Memory B cell (primary cell): ENCODE results near the gene MT1G.

ENCODE experiments used
- ATAC-seq: fragments of 150-1000 bp; cut with Tn5 transposase; 2 replicates; pipeline ENCODE4 v1.10.0; 2021; ENCODE audit warnings: low read depth, mild to moderate bottlenecking, moderate library complexity
- DNase-seq, 2 donors: peaks; one replicate each; pipeline ENCODE4 v3.0.0; 2022; ENCODE audit warnings: low spot score in 2 of 2
- H3K27ac Mint-ChIP-seq: one replicate; pipeline ENCODE4 v1.8.0; 2022; ENCODE audit warnings: mild to moderate bottlenecking, moderate library complexity, mixed read lengths
- H3K27me3 Mint-ChIP-seq: one replicate; pipeline ENCODE4 v1.8.0; 2022; ENCODE audit warnings: mixed read lengths
- H3K36me3 Mint-ChIP-seq: one replicate; pipeline ENCODE4 v1.8.0; 2022; ENCODE audit warnings: mild to moderate bottlenecking, mixed read lengths
- H3K4me1 Mint-ChIP-seq: one replicate; pipeline ENCODE4 v1.8.0; 2022; ENCODE audit warnings: mixed read lengths
- H3K4me3 Mint-ChIP-seq: one replicate; pipeline ENCODE4 v1.8.0; 2022; ENCODE audit warnings: mild to moderate bottlenecking, moderate library complexity, mixed read lengths
- H3K9me3 Mint-ChIP-seq: one replicate; pipeline ENCODE4 v1.8.0; 2022; ENCODE audit warnings: mixed read lengths

MT1G gene

GRCh38 chr16:56620339-56620897, 47.4 kb downstream of the MT1G start:
- H3K27ac Mint-ChIP-seq, result no peak overlapping the region
- H3K4me3 Mint-ChIP-seq, result no peak overlapping the region
- no peaks in the 10 kb centered on the region for H3K9me3 Mint-ChIP-seq
- ATAC-seq (no peak), DNase-seq (no peak)
- peaks cover 22% of the 10 kb centered on the region for H3K27me3 Mint-ChIP-seq
- no peaks in the 10 kb centered on the region for H3K36me3 Mint-ChIP-seq
- H3K4me1 Mint-ChIP-seq, result peaks cover 11% of the 10 kb centered on the region

GRCh38 chr16:56618138-56618537, 49.7 kb downstream of the MT1G start:
- H3K9me3 Mint-ChIP-seq, result no peaks in the 10 kb centered on the region
- H3K36me3 Mint-ChIP-seq, result no peaks in the 10 kb centered on the region
- peaks cover 6% of the 10 kb centered on the region for H3K4me1 Mint-ChIP-seq
- H3K27me3 Mint-ChIP-seq, result peaks cover 12% of the 10 kb centered on the region
- DNase-seq (no peak), ATAC-seq (no peak)
- H3K4me3 Mint-ChIP-seq, result no peak overlapping the region
- H3K27ac Mint-ChIP-seq, result no peak overlapping the region

- Mint-ChIP-seq H3K36me3 (no peaks in the 10 kb centered on the region), H3K27me3 (peaks cover 12% of the 10 kb centered on the region), H3K4me3 (peak overlapping the region; percentile 66), H3K27ac (no peak overlapping the region), H3K4me1 (peaks cover 6% of the 10 kb centered on the region), H3K9me3 (no peaks in the 10 kb centered on the region)
- ATAC-seq (peak; percentile 27), DNase-seq (no peak)
Measured at GRCh38 chr16:56617212-56618085, 50.4 kb downstream of the MT1G start.
